Activated naive CD4-positive, alpha-beta T cell treated with anti-CD3 and anti-CD28 coated beads, Interleukin-2, amount 10 ng/mL, durations not matched to agents 7 days and 5 days (primary cell): ENCODE data around the gene UBE2F.
"Not testable (repeated sequence)": the region's sequence is repeated elsewhere in the genome, so short reads cannot be mapped to it uniquely, and the experiment has no call there.

Source experiments
- CTCF ChIA-PET: fragments of 350-600 bp; sonication (Branson Sonifier 250); formaldehyde crosslinking; loops from one replicate; lab custom pipeline; 2021; ENCODE audit warnings: antibody characterized with exemption; lab: Charles Lee
- DNase-seq: peaks from one replicate; pipeline ENCODE4 v3.0.0-alpha.2; 2020
- H3K27ac Mint-ChIP-seq: one replicate; pipeline ENCODE4 v1.8.0; 2021; ENCODE audit warnings: mild to moderate bottlenecking, moderate library complexity, mixed read lengths
- H3K27me3 Mint-ChIP-seq: one replicate; pipeline ENCODE4 v1.8.0; 2021; ENCODE audit warnings: mild to moderate bottlenecking, mixed read lengths
- H3K36me3 Mint-ChIP-seq: one replicate; pipeline ENCODE4 v1.8.0; 2021; ENCODE audit warnings: mixed read lengths
- H3K4me1 Mint-ChIP-seq: one replicate; pipeline ENCODE4 v1.8.0; 2021; ENCODE audit warnings: mixed read lengths
- H3K4me3 Mint-ChIP-seq: one replicate; pipeline ENCODE4 v1.8.0; 2021; ENCODE audit warnings: mild to moderate bottlenecking, moderate library complexity, mixed read lengths
- H3K9me3 Mint-ChIP-seq: one replicate; pipeline ENCODE4 v1.8.0; 2021; ENCODE audit warnings: mixed read lengths

The UBE2F gene

GRCh38 chr2:238063414-238064189, 96.8 kb downstream of the UBE2F start:
- CTCF ChIA-PET, result no interaction called here
- H3K4me1 Mint-ChIP-seq, result peaks cover 69% of the 10 kb centered on the region
- no peak overlapping the region for H3K4me3 Mint-ChIP-seq
- DNase-seq, result no peak
- H3K27ac Mint-ChIP-seq, result no peak overlapping the region
- H3K27me3 Mint-ChIP-seq, result no peaks in the 10 kb centered on the region
- peaks cover 45% of the 10 kb centered on the region for H3K36me3 Mint-ChIP-seq
- peaks cover 14% of the 10 kb centered on the region for H3K9me3 Mint-ChIP-seq

GRCh38 chr2:238064376-238064775, 97.6 kb downstream of the UBE2F start:
- no peak for DNase-seq
- CTCF ChIA-PET, result no interaction called here
- H3K27me3 Mint-ChIP-seq, result no peaks in the 10 kb centered on the region
- H3K4me3 Mint-ChIP-seq, result no peak overlapping the region
- H3K36me3 Mint-ChIP-seq, result peaks cover 48% of the 10 kb centered on the region
- no peak overlapping the region for H3K27ac Mint-ChIP-seq
- H3K9me3 Mint-ChIP-seq, result peaks cover 14% of the 10 kb centered on the region
- peaks cover 72% of the 10 kb centered on the region for H3K4me1 Mint-ChIP-seq

DNA sequence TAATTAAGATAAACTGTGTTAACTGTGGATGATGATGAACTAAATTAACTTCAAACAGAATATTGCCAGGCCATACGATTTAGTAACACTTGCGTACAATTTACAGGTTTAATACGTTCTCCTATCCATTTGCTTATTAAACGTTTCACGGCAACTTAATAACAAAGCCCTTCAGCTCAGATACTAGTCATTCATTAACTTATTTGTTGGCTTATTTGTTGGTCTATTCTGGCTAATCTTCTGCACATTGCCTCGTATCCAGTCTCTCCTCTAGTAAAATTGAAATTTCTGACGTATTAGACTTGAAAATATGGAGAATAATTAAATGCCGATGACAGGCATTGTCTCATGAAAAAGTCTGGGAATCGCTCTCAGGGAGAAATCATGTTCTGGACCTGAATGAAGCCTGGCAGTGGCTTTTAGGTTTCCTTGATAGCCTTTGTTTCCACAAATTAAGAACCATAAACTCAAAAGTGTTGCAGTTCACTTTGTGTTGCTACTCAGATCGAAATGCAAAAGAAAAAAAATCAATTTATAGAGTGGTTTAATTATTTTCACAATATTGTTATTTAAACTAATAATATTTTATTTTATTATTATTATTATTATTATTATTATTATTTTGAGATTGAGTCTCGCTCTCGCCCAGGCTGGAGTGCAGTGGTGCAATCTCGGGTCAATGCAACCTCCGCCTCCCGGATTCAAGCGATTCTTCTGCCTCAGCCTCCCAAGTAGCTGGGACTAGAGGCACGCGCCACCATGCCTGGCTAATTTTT, 98.4 kb downstream of the UBE2F start:
- Mint-ChIP-seq H3K4me3 (no peak overlapping the region), H3K4me1 (peaks cover 71% of the 10 kb centered on the region)
- CTCF ChIA-PET, result no interaction called here

DNA sequence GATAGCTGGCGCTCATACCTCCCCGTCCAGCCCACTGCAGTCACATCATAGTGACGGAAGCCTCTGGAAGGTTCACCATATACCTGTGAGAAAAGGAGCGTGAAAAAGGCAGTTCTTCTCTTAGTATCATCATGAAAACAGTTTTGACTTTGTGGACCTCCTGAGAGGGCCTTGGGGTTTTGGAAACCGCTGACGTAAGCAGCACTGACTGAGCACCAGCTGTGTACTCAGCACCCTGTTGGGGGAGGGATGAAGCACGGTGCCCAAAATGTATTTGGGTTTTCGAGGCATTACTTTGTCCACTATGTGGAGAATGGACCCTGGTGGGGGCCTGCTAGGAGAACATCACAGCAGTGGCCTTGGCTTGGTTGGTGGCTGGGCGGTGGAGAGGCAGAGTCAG, 99.4 kb downstream of the UBE2F start:
- H3K4me3 Mint-ChIP-seq, result no peak overlapping the region
- no peaks in the 10 kb centered on the region for H3K27me3 Mint-ChIP-seq
- no peak overlapping the region for H3K27ac Mint-ChIP-seq
- peaks cover 70% of the 10 kb centered on the region for H3K4me1 Mint-ChIP-seq
- H3K36me3 Mint-ChIP-seq, result peaks cover 52% of the 10 kb centered on the region
- H3K9me3 Mint-ChIP-seq, result peaks cover 14% of the 10 kb centered on the region
- no peak for DNase-seq
- CTCF ChIA-PET, result no interaction called here

More for the DNA sequence above, 98.4 kb downstream of the UBE2F start:
- H3K27me3 Mint-ChIP-seq, result no peaks in the 10 kb centered on the region
- DNase-seq, result no peak
- no peak overlapping the region for H3K27ac Mint-ChIP-seq
- peaks cover 14% of the 10 kb centered on the region for H3K9me3 Mint-ChIP-seq
- H3K36me3 Mint-ChIP-seq, result peaks cover 52% of the 10 kb centered on the region

DNA sequence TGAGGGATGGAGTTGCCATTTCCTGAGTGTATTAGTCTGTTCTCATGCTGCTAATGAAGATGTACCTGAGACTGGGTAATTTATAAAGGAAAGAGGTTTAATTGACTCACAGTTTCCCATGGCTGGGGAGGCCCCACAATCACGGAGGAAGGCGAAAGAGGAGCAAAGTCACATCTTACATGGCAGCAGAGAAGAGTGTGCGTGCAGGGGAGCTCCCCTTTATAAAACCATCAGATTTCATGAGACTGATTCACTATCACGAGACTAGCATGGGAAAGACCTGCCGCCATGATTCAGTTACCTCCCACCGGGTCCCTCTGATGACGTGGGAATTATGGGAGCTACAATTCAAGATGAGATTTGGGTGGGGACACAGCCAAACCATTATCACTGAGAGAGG, 99.9 kb downstream of the UBE2F start:
- H3K9me3 Mint-ChIP-seq, result peaks cover 14% of the 10 kb centered on the region
- H3K27ac Mint-ChIP-seq, H3K4me3 Mint-ChIP-seq, H3K27me3 Mint-ChIP-seq, CTCF ChIA-PET, DNase-seq: not testable (repeated sequence)
- peaks cover 67% of the 10 kb centered on the region for H3K4me1 Mint-ChIP-seq
- H3K36me3 Mint-ChIP-seq, result peaks cover 55% of the 10 kb centered on the region

DNA sequence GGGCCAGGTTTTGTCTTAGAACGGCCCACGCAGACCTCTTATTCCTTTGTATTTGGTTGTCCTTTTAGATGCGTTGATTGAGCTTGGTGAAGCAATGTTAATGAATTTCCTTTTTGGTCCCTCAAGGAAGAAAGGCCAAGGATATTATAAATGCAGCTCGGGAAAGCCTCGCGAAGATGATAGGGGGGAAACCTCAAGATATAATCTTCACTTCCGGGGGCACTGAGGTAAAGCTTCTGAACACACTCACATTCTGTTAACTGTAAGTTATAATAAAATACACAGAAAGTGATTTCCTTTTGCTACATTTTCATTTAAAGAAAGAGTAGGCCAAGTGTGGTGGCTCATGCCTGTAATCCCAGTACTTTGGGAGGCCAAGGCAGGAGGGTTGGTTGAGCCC, 101.1 kb downstream of the UBE2F start:
- no peak for DNase-seq
- CTCF ChIA-PET, result no interaction called here
- peaks cover 23% of the 10 kb centered on the region for H3K9me3 Mint-ChIP-seq
- no peak overlapping the region for H3K4me3 Mint-ChIP-seq
- peaks cover 65% of the 10 kb centered on the region for H3K36me3 Mint-ChIP-seq
- no peaks in the 10 kb centered on the region for H3K27me3 Mint-ChIP-seq
- peaks cover 59% of the 10 kb centered on the region for H3K4me1 Mint-ChIP-seq
- no peak overlapping the region for H3K27ac Mint-ChIP-seq

- Mint-ChIP-seq H3K9me3 (peaks cover 26% of the 10 kb centered on the region), H3K27ac (peak overlapping the region; percentile 86), H3K36me3 (peaks cover 74% of the 10 kb centered on the region), H3K4me1 (peaks cover 47% of the 10 kb centered on the region), H3K4me3 (peak overlapping the region; percentile 40), H3K27me3 (no peaks in the 10 kb centered on the region)
- DNase-seq, result no peak
- CTCF ChIA-PET, result interaction anchor here (0.7 to 1.3 kb wide), 2 partner anchors 8 to 37 kb away, joined by 3 to 4 read pairs; partner anchors contain the start of gene SCLY
Observed at GRCh38 chr2:238069021-238069709, 102.4 kb downstream of the UBE2F start.

GRCh38 chr2:238069877-238070276, 103.1 kb downstream of the UBE2F start:
- Mint-ChIP-seq H3K36me3 (peaks cover 77% of the 10 kb centered on the region), H3K27me3 (no peaks in the 10 kb centered on the region), H3K4me1 (peaks cover 45% of the 10 kb centered on the region), H3K9me3 (peaks cover 26% of the 10 kb centered on the region), H3K4me3 (no peak overlapping the region), H3K27ac (peak overlapping the region; percentile 45)
- DNase-seq, result no peak
- CTCF ChIA-PET, result no interaction called here

DNA sequence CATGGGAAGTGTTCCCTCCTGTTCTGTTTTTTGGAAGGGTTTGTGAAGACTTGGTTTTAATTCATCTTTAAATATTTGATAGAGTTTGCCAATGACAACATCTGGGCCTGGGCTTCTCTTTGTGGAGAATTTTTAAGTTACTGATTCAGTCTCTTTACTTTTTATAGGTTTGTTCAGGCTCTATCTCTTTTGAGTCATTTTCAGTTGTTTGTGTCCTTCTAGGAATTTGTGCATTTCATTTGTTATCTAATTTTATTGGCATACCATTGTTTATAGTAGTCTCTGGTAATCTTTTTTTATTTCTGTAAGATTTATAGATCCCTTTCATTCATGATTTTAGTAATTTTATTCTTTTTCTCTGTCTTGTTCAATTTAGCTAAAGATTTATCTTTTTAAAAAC, 108.6 kb downstream of the UBE2F start:
- no peaks in the 10 kb centered on the region for H3K27me3 Mint-ChIP-seq
- peaks cover 5% of the 10 kb centered on the region for H3K4me1 Mint-ChIP-seq
- H3K4me3 Mint-ChIP-seq, result no peak overlapping the region
- H3K9me3 Mint-ChIP-seq, result peaks cover 12% of the 10 kb centered on the region
- CTCF ChIA-PET, result no interaction called here
- peaks cover 52% of the 10 kb centered on the region for H3K36me3 Mint-ChIP-seq
- no peak for DNase-seq
- no peak overlapping the region for H3K27ac Mint-ChIP-seq

- CTCF ChIA-PET, result no interaction called here
Observed at GRCh38 chr2:238077292-238077691, 110.5 kb downstream of the UBE2F start.

GRCh38 chr2:238079874-238080327, 113.1 kb downstream of the UBE2F start:
- CTCF ChIA-PET, result no interaction called here
- H3K36me3 Mint-ChIP-seq, result peaks cover 50% of the 10 kb centered on the region
- H3K4me1 Mint-ChIP-seq, result no peaks in the 10 kb centered on the region
- no peaks in the 10 kb centered on the region for H3K9me3 Mint-ChIP-seq
- DNase-seq, result no peak
- no peaks in the 10 kb centered on the region for H3K27me3 Mint-ChIP-seq
- H3K27ac Mint-ChIP-seq, result no peak overlapping the region
- H3K4me3 Mint-ChIP-seq, result no peak overlapping the region

More at GRCh38 chr2:238077292-238077691, 110.5 kb downstream of the UBE2F start:
- no peak for DNase-seq
- H3K27ac Mint-ChIP-seq, result no peak overlapping the region
- H3K36me3 Mint-ChIP-seq, result peaks cover 56% of the 10 kb centered on the region
- H3K27me3 Mint-ChIP-seq, result no peaks in the 10 kb centered on the region
- H3K4me3 Mint-ChIP-seq, result no peak overlapping the region
- H3K9me3 Mint-ChIP-seq, result peaks cover 8% of the 10 kb centered on the region
- peaks cover 2% of the 10 kb centered on the region for H3K4me1 Mint-ChIP-seq

DNA sequence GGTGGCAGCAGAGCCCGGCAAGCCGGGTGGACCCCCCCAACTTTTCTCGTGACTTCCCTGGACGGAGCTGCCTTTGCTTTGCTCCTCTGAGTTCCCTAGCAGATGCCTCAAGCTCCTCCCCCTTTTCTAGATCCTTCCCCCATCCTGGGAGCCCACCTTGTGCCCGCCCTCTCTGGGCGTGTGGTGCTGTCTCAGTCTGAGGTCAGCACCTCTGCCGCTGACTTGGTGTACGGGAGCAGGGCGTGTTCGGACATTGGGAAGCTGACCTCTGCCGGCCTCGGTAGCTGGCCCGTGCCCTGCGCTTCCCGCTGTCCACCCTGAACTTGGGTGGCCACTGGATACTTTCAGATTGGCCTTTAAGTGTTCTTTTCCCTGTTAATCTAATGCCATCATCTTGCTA, 113.7 kb downstream of the UBE2F start:
- CTCF ChIA-PET, result no interaction called here

DNA sequence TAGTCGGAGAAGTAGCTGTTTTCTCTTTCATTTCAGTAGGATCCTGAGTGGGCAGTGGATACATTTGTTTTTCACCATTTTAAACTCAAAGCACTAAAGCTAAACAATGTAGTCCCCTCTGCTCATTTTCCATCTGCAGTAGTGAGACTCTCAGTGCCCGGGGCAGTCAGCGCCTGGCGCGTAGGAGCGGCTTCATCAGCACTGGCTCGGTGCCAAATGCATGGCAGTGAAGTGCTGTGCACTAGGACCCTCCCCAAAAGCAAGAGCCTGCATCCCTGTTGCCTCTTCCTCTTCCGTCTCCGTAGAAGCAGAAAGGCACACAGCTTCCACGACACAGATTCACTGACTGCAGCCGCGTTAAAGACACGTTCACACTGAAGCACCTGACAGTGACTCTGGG, 114.3 kb downstream of the UBE2F start:
- no peak for DNase-seq
- peaks cover 48% of the 10 kb centered on the region for H3K36me3 Mint-ChIP-seq

More for the DNA sequence above, 113.7 kb downstream of the UBE2F start:
- Mint-ChIP-seq H3K27me3 (no peaks in the 10 kb centered on the region), H3K4me3 (no peak overlapping the region), H3K4me1 (no peaks in the 10 kb centered on the region), H3K36me3 (peaks cover 47% of the 10 kb centered on the region), H3K27ac (no peak overlapping the region), H3K9me3 (no peaks in the 10 kb centered on the region)
- DNase-seq, result no peak

DNA sequence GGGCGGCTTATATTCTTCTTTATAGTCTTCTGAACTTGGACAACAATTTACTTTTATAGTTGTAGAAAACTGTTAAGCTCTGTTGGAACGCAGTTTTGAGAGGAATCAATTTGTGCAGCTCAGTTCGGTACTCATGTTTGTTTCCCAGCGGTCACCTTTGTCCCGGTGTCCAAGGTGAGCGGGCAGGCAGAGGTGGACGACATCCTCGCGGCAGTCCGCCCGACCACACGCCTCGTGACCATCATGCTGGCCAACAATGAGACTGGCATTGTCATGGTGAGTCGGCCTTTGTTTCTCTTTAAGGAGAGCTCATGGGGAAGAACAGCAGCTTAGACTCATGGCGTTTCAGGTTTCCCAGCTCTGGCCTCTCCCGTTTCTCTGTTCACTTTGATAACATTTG, 114.7 kb downstream of the UBE2F start:
- Mint-ChIP-seq H3K4me1 (no peaks in the 10 kb centered on the region), H3K27ac (no peak overlapping the region), H3K36me3 (peaks cover 47% of the 10 kb centered on the region), H3K4me3 (no peak overlapping the region), H3K27me3 (no peaks in the 10 kb centered on the region), H3K9me3 (no peaks in the 10 kb centered on the region)
- DNase-seq, result no peak
- CTCF ChIA-PET, result no interaction called here

More for the DNA sequence above, 114.3 kb downstream of the UBE2F start:
- Mint-ChIP-seq H3K27ac (no peak overlapping the region), H3K27me3 (no peaks in the 10 kb centered on the region), H3K4me1 (no peaks in the 10 kb centered on the region), H3K9me3 (no peaks in the 10 kb centered on the region), H3K4me3 (no peak overlapping the region)
- CTCF ChIA-PET, result no interaction called here
